NCI-H2081 (cell line): ENCODE results near the gene EOGT.

ENCODE experiments used
- DNase-seq, 2 experiments: peaks; one replicate each; lab custom pipeline; 2025; lab: John Stamatoyannopoulos, UW

The EOGT gene

DNA sequence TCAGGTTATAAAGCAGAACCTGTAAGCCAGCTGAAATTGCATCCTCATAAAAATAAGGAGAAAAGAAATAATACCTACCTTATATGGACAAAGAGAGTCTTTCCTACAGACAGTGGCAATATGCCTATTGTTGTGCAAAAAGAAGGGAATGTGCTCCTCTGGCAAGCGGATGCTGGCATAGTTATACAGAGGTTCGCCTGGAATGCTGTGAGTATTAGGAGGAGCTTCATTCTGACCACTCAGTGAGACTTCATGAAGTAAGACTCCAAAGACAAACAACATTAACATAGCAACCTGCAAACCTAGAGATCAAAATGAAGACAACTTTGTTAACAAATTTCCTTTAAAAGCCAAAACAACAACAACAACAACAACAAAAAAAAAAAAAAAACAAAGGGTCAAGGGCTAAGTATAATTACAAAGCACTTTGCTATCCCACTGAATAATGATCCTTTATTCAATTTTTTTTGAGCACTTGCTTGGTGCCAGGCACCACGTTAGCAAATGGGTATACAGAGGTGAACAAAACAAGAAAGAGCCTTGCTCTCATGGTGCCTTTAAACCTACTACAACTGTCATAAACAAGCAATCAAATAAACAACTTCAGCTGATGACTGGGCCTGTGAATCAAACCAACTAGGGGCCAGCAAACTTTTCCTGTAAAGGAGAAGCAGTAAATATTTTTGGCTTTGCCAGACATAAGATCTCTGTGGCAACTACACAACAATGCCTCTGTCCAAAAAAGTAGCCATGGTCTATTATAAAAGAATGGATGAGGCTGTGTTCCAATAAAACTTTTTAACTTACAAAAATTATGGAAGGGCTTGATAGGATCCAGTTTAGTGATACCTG is 3.7 kb downstream of the EOGT start:
- DNase-seq, result no peak

DNA sequence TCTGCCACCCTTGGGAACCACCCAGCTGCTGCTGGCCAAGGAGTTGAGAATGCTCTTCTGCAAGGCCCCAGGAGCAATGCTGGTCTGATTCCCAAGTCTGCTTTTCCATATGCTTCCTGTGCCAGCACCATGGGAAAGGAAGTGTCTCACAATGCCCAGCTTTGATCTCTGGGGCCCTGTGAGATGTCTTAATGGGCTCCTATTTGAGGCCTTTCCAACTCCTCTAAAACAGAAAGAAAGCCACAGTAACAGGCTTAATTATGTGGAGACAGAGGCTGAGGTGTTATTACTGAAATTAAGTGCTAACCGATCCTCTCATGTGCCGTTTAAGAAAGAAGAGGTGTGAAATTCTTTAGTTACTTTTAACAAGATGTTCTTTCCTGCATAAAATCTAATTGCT is 4.5 kb downstream of the EOGT start:
- no peak for DNase-seq

DNA sequence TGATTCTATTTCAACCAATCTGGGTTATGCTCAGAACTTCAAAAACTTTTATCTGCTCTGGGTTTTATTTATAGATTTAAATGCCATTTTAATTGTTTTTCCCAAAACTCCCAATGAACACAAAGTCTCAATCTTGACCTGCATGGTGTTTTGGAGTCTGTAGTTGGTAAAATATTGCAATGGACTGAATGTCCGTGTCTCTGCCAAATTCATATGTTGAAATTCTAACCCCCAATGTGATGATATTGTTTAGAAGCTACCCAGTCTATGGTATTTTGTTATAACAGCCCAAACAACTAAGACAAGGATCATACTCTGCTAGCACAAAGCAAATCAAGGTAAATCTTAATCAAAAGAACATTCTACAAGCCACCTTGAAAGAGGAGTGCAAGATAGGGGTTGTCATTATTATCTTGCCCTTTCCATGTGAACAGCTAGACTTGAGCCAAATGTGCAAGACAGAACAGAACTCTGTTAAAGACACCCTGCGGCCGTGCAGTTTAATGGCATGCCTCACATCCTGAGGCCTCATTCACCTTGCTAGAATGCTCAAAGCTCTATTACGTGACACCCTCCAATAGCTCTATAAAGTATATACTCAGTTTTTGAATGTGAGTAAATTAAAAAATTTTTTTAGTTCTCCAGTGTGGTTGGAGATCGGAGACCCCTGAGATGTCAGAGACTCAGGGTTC is 7.5 kb downstream of the EOGT start:
- DNase-seq, result no peak

DNA sequence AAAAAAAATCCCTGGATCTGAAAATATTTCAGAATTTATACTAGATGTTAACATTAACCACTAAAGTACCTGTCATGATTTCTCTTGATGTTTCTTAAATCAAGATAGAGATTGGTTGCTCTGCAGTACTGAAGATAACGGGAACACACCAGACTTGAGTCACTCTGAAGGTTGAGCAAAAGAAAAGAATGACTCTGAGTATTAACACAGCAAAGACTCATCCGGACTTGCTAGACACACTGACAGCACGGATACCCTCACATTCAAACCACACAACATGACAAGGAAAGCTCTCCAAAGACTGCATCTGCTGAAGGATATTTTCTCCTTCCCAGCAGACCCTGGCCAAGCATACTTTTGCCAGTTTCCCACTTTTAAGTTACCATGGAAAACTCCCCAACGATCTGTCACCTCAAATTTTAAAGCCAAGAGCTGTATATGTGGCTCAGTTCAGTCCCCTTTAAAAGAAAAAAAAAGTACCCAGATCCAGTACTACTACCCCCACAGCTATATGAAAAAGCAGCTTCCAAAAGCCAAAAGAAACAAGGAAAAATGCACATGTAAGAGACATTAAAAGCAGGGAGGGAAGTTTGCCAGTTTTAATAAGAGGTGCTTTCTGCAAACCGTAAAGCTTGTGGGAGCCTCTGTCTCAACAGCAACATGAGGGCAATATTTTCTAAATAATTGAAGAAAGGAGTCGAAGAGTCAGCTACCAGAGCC is 8.3 kb downstream of the EOGT start:
- DNase-seq, result no peak

DNA sequence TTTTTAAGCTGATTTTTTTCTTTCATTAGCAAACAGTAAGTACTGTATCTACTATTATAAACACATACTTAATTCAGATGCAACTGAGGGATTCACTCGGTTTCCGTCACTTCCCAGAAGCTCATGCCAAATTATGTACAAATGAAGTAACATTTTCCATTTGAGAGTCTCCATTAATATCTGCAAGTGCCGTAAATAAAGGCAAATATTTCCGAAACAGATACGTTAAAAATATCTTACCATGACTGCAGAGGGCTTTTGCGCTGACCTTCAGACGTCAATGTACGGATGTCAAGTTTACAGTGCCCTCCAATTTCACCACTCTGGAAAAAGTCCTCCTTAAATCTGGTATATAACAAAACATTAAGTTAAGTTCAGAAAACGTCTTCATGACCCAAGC is 9.3 kb downstream of the EOGT start:
- DNase-seq, result no peak

DNA sequence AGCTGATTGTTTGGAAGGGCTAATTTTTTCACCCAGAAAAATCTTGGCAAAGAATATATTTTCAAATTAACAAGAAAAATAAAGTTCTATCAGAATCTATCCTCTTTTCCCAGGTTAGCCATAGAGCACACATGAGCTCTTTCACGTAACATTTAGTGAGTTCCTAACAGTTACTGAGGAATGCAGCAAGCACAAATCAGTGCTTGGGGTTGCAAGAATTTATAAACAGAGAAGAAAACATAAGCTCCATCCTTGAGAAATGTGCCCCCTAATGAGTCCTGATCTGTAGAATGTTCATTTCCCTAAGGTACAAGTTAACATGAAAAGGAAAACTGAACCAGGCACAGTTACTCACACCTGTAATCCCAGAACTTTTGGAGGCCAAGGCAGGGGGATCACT is 13.9 kb downstream of the EOGT start:
- no peak for DNase-seq

DNA sequence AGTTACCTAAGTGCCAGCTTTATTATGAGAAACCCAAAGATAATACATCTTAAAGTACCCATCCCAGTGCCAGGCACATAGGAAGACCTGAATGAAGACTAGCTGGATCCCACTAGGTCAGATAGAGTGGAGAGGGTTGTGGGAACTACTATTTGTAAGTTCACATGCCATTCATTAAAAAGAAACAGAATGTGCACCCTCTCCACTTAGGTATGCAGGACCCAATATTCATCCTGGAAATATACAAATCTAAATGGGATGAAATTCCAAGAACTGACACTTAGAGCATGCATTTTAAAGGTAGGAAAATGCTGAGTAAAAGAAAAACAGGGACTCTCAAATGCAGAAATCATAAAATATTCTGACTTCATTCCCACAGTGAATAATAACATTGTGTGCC is 14.3 kb downstream of the EOGT start:
- DNase-seq, result no peak

DNA sequence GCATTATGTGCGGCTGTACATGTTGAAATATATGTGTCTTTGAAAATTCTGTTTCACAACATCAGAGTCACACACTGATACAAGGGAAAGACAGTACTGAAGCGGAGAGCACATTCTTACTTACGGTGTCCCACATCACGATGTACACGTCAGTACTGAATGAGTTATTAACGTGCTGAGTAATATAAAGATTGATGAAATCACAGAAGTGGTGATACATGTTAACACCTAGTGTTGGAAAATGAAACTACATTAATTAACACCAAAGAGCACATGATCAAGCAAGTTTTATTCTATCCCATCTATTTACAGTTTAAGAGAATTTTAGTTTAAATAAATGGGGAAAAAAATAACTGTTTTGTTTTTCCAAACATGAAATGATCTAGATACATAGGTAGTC is 15.6 kb downstream of the EOGT start:
- no peak for DNase-seq

DNA sequence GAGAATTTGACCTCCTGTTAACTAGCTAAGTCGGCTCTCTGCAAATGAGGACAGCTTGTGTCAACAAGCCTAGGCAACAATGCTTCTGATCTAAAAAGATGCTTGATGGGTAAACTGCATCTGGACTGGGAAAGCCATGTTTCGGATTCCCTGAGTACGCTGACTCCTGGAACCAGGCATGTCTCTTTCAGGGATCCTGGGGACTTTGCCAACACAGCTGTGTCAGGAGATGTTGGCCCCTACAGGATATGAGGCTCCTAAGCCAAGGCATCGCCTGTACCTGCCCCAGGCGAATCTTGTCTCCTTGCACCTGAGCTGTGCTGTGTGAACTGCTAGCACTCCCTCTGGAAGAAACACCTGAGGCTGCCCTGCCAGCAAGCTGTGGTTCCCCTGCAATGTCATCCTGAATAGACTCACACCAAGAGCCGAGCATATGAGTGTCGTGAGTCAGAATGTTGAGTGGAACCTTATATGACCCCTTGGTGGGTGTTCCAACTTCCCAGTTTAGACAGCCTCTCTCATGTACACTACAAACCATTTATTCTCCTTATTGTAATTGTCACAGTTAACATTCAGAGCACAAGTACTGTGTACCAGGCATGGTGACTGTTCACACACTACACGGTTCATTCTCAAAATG is 17.0 kb downstream of the EOGT start:
- DNase-seq, result no peak

DNA sequence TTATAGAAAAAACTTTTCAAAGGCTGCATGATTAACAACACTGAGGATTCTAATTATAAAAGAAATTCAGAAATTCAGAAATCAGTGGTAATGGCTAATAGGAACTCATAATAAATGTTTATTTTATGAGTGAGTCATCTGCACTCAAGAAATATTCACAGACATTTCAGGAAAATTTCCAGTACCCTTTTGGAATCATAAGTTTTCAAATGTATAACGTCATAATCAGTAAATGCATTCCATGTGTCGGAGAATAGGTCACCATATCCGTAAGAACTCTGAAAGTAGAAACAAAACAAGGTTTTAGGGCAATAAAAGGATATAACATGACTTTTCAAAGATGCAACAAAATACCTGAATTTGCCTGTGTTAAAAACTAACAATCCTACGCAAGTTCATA is 24.7 kb downstream of the EOGT start:
- no peak for DNase-seq

DNA sequence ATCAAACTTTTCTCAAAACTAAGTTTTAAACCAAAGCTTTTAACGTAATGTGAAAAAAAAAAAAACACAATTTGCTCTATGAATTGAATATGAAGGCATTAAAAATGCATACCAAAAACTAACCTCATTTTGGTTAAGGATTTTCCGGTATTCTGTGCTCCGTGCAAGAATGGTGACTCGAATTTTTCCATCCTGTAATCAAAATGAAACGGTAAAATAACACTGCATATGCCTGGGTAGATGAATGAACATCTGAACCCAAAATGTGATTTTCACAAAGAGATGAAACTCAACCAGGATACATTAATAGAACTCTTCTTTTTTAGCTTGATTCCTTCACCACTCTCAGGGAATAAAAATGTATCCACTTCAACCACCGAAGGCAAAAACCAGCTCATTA is 26.2 kb downstream of the EOGT start:
- no peak for DNase-seq

DNA sequence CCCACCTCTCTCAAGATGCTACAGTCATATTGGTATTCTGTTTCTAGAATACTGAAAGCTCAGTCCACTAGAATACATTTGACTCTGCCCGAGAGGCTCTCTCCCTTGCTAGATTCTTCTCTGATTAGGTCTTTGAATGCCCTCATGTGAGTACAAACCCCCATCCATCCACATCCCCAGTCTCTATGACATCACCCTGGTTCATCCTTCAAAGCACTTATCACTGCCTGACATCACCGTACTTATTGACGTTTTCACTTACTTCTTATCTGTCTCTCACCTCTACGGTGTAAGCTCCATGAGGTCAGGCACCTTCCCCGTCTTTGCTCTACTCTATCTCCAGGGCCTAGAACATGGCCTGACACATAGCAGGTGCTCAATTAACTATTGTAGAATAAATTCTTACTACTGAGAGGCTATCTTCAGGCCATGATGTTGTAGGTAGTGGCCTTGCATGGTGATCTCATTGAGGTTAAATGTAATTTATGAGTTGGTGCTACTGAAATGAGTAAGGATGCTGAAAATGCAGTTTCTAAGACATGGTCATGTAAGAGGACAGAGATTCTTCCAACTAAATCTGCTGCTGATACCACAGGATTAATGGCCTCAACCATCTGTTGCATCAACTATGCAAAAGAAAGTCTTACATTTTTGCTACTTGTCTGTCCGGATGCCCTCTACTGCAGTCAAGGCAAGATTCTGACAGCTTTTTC is 26.8 kb downstream of the EOGT start:
- DNase-seq, result no peak

DNA sequence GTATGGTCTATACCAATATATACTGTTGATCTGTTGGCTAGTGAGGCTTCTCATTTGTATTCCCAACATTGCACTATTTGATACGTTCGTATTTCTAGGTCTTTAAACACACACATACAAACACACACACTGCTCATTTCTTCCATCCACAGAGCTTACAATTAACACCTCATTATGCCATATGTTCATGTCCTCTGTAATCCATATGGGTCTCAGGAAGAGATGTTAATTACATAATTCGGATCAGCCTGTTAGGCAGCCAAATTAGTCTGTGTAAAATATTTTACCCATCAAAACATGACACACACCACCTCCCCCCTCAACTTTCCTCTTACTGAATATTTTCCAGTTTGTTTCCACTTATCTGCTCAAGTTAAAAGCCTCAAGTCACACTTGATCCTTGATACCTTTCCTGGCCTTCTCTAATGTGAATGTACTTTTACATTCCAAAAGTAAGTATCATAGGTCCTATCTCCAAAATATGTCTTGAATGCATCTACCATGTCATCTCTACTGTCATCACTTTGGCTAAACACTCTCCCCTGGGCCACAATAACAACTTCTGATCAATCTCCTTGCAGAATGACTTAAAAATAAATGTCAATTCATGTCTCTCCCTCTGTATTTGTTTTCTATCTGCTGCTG is 28.2 kb downstream of the EOGT start:
- DNase-seq, result no peak

DNA sequence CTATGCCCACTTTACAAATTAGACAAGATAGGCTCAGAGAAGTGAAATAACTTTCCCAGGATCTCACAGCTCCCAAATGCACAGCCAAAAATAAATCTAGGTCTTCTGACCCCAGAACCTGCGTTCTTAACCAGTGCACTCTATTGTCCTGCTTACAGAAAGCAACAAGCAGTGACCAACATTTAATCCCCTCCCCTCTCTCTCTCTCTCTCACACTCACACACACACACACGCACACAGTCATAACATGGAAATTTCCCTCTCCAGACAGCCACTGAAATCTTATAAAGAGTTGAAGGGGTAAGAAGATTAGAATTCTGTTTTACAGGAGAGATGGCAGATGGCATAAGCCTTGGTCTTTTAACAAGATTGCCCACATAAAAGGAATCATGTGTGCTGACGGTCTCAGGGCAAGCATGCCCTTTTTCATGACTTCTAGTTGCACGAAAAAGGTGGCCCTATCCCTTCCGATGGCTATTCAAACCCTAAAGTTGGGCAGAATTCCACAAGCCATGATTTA is 29.4 kb downstream of the EOGT start:
- DNase-seq, result no peak

DNA sequence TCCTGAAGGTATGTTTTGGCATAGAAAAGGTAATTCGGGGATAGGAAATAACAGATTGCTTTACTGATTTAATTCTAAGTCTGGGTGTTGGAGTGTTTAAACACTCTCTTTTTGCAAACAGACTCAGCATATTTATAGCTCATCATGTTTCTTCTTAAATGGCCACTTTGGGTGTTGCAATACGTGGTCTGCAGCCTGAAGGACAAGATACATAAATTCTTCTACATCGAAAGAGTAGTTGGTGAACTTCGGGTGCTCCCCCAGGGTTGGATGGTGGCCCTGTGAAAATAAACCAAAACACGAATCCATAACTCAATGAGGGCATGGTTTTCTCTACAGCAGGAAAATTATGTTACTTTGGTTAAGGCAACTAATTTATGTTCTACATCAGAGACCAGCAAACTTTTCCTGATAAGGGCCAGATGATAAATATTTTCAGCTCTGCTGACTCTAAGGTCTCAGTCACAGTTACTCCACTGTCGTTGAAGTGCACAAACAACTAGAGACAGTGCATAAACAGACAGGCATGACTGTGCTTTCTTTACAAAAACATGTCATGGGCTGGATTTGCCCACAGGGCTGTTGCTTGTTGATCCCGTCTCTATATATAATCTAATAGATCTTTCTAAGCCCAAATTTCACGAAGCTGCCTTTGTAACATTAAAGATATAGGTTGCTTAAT is 35.9 kb downstream of the EOGT start:
- DNase-seq, result no peak

DNA sequence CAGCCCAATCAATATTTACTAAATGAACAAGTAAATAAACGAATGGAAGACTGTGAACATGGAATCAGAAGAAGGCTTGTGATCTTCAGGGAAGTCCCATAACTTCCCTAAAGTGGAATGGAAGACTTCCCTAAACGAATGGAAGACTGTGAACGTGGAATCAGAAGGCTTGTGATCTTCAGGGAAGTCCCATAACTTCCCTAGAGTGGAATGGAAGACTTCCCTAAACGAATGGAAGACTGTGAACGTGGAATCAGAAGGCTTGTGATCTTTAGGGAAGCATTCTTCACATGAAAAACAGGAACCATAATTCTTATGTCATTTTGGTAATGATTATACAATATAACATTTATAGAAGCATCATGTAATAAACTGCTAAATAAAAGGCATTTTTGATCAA is 38.8 kb downstream of the EOGT start:
- DNase-seq, result no peak

DNA sequence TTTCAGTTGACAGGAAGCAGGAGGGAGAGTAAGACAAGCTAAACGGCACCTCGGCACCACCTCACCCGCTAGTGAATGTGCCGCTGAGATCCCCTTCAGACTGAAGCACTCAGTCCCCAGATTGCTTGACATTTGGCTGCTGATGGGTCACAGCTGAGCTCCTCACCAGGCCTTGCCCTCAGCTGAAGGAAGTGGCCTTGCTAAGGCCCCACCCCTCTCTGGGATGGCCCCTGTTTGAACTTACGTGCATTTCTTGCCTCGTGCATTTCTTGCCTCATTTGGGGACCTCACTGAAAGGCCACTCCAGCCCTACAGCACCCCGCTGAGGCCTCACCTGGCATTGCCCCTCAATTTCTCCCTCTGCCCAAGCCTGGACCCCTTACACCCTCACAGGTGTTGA is 39.8 kb downstream of the EOGT start:
- no peak for DNase-seq

DNA sequence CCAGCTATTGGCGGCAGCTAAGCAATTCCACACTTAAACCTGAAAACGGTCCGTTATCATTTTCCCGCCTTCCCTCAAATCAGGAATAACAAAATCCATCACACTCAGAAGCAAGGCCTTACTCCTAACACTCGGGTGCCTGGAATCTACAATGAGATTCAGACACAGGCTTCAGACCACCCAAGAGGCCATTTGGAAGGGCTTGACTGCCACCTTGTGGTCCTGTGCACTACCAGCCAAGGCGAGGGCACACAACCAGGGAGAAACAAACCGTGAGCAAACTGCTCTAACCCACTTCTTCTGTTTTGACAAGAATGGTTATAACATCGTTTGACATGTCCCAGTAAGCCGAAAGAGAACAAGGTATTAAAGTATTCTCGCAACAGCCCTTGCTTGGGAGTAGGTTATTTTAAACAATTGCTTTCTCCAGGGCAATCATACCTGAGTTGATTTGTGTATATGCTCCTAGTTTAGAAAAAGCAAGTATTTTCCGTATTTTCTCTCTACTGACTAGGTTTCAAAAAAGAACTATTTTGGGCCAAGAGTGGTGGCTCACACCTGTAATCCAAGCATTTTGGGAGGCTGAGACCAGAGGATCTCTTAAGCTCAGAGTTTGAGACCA is 41.0 kb downstream of the EOGT start:
- peak; percentile 57 to 60 for DNase-seq

DNA sequence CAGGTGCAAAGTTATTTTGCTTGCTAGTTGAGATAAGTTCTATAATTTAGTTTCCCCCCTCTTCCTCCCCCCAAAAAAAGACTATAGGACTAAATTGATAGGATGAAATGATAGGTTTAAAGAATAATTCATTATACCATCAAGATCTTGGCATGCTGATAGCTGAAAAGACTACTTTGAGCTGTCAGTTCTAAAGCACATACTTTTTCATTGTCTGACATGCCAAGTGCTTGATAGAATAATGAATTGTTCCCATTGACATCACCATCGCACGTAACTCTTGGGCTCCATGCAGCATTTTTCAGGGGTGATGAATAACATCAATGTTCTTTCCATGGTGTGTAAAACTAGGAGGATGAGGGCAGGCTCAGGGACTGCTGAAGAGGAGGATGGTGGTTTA is 48.8 kb downstream of the EOGT start:
- DNase-seq, result no peak

DNA sequence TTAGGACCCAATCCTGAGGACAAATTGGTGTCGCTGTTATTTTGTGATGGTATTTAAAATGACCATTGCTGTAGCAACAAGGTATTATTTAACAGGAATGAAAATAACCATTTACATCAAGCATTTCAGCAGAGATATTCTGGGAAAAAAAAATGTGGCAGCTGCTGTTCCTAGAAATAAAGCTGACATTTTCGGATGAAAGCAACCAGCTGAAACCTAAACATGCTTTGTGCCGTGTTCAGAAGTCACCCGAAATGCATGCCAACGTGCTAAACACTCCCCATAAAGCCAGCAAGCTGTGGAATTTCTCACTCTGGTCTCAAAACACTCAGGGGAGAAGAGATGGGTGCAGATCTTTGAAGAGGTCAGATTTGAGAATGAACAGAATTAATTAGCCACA is 49.6 kb downstream of the EOGT start:
- DNase-seq, result no peak
